ENCODE measurements around the gene BTBD9.
"Not testable (repeated sequence)": the region's sequence is repeated elsewhere in the genome, so short reads cannot be mapped to it uniquely, and the experiment has no call there.

Gene BTBD9

GRCh38 chr6:38387461-38387860, 252.3 kb downstream of the BTBD9 start:
- DNase-seq (ENCODE audit: low spot score), result no peak

DNA sequence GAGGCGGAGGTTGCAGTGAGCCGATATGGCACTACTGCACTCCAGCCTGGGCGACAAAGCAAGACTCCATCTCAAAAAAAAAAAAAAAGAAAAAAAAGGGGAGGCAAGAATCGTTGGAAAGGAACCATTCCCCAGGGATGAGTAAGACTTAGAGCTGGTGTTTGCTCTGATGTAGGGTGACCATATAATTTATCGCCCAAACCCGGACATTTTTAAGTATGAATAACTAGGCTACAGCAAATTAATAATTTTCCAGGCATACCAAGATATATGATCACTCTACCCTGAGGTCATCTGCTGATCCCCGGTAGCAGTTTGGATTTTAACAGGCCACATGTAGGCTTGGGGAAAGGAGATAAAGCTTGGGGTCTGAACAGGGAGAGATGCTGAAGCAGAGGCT, 260.9 kb downstream of the BTBD9 start:
- no peak for DNase-seq (ENCODE audit: low spot score)

- no peak for DNase-seq (ENCODE audit: low spot score)
These were observed 263.8 kb downstream of the BTBD9 start for GRCh38 chr6:38375937-38376336.

- no peak for DNase-seq (ENCODE audit: low spot score)
These were observed 264.4 kb downstream of the BTBD9 start for GRCh38 chr6:38375341-38375740.

GRCh38 chr6:38371881-38372280, 267.8 kb downstream of the BTBD9 start:
- no peak for DNase-seq (ENCODE audit: low spot score)

GRCh38 chr6:38370653-38371601, 268.8 kb downstream of the BTBD9 start:
- DNase-seq (ENCODE audit: low spot score), result no peak

DNA sequence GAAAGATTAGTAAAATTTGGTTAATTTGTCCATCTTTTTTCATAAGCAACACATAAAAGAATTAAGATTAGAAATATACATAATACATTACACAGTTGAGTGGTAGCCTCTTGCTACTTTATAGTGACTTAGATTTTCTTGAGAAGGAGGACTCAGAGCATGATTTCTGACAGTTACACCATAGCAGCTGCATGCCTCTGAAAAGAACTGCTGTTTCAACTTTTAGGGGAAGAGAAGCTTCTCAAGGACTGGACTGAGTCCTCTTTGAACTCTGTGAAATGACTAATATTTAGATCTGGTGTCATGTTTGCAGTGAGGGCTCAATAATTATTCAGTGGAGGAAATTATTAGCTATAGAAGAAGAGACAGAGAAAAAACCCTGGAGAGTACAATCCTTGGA, 272.5 kb downstream of the BTBD9 start:
- no peak for DNase-seq (ENCODE audit: low spot score)

DNA sequence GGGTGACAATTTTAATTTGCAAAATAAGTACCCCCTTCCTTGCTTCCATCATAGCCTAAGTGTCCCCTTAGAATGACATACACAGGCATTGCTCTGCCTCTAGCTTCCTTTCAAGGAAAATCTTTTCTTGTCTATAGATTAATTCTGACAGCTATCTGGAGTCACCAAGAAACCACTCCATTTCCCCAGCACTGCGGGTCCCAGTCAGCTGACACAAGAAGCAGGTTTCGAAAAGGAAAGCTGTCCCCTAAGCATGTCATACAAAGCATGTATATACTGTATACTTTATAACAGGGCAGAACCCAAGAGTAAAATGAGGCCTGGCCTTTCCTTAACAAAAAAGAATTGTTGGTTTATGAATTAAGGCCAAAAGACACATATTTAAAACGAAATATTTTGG, 273.5 kb downstream of the BTBD9 start:
- no peak for DNase-seq (ENCODE audit: low spot score)

- no peak for DNase-seq (ENCODE audit: low spot score)
These were observed 275.0 kb downstream of the BTBD9 start for GRCh38 chr6:38364775-38365174.

- no peak for DNase-seq (ENCODE audit: low spot score)
These were observed 275.6 kb downstream of the BTBD9 start for GRCh38 chr6:38364127-38364526.

GRCh38 chr6:38355519-38355918, 284.2 kb downstream of the BTBD9 start:
- DNase-seq (ENCODE audit: low spot score), result no peak

DNA sequence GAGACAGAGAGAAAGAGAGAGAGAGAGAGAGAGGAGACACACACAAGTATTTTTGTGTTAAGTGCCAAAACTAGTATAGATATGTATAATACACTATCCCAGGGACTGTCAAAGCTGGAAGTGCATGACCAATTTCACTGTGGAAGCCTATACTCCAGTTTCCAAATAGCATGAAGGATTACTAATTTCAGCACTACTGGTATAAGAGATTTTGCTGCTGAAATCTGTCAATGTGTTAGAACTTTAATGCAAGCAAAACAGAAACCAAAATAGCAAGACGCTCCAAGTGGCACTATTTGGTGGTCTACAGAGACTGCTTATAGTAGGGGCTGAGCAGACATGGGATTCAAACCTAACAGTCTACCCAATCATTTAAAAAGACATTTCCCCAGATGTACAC, 284.8 kb downstream of the BTBD9 start:
- no peak for DNase-seq (ENCODE audit: low spot score)

DNA sequence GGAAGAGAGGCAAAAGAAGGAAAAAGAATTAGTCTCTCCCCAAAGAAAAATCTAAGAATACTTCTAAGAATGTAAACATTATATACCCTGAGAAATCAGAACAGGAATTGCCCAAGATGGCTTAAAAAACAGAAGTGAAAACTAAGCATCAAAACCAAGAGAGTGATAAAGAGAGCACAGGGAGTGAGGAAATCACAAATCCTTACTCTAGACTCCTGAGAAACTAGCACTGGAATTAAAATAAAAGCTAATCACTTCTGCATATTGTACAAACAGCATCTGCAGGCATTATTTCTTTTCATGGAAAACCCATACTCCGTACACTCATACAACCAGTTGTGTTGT, 285.7 kb downstream of the BTBD9 start:
- no peak for DNase-seq (ENCODE audit: low spot score)

DNA sequence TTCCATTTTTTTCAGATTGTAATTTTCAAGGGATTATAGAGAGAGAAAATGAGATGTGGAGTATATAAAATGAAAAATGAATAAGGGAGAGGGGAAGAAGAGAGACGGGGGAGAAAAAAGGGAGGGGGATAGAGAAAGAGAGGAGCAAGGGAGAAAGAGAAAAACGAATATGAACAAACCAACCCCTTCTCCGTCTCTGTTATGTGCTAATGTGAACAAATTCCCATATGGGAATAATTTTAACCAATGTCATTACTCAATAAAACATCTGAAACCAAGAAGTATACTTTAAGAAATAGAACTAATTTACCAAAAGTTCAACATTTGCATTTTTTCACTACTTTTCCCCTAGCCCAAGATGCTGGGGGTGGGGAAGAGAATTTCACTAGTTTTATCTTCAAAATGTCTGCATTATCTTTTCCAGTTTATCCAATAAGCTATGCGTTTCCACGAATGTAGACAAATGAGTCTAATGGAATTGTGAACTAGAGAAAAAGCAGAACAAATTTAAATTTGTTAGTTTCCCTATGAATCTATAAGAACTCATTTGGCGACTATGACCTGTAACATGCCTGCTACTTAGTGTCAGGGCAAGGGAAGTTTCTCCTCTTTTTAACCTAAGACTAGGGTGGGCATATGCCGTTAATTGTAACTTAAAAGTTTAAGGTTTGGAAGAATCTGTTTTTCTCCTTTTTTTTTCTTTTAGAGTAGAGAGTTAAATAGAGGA, 286.3 kb downstream of the BTBD9 start:
- no peak for DNase-seq (ENCODE audit: low spot score)

DNA sequence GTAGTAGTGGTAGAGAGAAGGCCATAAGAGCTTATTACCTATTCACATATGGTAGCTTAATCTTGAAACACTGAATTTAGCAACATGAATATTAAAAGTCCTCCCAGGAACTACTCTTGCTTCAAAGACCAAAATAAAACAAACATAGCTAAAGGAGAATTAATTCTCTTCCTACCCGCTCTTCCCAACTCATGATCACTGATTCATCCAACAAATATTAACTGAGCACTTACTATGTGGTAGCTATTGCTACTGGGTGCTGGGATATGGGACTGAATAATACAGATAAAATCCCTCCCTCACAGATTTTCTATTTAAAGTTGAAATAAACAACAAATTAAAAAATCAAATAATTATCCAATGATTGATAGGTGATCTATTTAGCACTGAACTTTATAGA, 287.1 kb downstream of the BTBD9 start:
- DNase-seq (ENCODE audit: low spot score), result no peak

- DNase-seq (ENCODE audit: low spot score), result no peak
These were observed 288.8 kb downstream of the BTBD9 start for GRCh38 chr6:38350942-38351341.

DNA sequence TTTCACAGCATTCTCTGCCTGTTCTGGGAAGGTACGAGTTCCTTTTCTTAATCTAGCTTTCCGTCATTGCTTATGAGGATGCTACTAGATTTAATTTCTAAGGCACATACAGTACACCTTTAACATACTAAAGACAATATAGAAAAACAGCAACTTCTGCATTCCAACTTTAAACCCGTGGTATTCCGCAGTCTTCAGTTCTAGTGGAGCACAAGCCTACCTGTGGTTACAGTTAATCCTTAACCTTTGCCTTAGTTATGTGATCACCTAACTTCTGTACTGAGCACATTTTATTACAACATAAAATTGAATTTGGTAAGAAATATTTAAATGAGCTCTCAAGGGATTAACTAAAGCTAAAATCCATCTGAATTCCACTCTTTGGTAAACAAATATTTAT, 289.5 kb downstream of the BTBD9 start:
- DNase-seq (ENCODE audit: low spot score), result no peak

DNA sequence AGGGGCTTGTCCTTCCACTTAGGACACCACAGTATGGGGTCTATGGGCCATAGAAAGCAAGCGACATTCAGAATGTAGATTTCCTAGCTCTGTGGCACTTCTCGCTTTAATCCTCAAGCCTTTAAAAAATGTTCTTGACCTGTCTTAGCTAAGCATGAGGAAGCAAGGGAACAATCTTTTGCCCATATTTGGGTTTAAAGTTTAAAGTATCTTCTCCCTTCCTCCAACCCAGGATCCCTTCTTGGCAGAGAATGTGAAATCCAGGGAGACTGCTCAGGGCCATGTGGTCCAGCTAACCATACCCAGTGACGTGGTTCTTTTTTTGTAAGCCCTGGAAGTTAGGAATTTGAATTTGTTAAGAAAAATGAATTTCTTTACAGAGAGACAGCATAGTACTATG, 289.9 kb downstream of the BTBD9 start:
- no peak for DNase-seq (ENCODE audit: low spot score)

DNA sequence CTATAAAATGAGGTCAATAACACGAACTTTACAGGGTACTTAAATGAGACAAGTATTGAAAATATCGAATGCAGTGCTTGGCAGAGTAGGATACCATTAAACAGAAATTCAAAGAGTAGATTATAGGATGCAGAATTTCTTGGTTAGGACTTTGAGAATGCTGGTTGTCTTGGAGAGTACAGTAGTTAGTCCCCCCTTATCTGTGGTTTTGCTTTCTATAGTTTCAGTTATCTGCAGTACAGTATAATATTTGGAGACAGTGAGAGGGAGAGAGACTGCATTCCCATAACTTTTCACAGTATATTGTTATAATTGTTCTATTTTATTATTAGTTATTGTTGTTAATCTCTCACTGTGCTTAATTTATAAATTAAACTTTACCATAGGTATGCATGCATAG, 290.5 kb downstream of the BTBD9 start:
- no peak for DNase-seq (ENCODE audit: low spot score)

DNA sequence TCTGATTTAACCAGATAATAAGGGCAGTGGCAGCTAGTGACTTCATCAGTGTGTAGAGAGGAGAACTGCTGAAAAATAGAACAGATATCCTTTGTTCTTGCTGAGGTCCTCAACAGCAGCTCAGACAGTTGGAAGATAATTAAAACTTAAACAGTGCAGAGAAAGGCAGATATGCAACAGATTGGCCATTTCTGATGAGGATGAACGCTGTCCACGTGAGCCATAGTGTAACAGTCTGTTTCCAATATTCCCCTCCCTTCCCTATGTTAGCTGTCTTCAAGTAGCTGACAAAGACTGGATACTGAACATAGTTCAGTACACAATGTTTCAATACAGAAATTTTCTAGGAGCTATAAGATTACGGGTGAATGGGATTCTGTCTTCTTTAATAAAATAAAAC, 291.4 kb downstream of the BTBD9 start:
- DNase-seq (ENCODE audit: low spot score), result no peak

- DNase-seq (ENCODE audit: low spot score), result not testable (repeated sequence)
These were observed 291.9 kb downstream of the BTBD9 start for GRCh38 chr6:38347829-38348228.

DNA sequence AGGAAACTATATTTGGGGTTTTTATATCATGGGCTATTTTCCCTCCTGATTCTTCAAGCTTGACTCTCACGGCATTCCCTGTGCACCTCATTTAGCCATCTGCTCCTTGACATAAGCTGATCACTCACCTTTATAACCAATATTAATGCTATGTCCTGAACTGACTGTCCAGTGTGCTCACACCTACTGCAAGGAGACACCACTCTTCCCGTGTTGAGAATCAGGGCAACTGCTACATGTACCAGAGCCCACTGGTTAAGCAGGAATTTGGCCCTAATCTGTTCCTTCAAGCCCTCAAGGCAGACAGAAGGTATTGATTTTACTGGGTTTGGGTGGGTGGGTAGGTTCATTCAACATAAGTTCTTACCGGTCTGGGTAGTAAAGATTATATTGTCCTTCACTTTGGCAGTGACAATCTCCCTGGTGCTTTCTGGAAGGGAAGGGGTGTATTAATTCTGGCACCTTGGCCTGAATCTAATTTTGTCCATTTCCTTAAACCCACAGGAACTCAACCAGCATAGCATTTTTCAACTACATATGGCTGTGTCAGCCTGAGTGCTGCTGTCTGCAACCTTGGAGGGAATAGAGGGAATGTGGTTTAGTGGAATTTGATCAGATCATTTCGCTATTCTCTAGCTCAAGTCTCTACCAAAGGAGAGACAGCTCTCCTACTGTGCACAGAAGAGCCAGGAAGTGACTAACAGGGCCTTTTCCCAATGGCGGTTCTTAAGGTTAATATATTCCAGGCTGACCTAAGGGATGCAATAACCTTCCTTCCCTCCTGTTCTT, 293.2 kb downstream of the BTBD9 start:
- no peak for DNase-seq (ENCODE audit: low spot score)

- DNase-seq (ENCODE audit: low spot score), result no peak
These were observed 294.1 kb downstream of the BTBD9 start for GRCh38 chr6:38345586-38345985.
